K562 (cell line): ENCODE measurements around the gene SMCHD1. TPM values are rescaled to one million over a fixed set of nuclear protein-coding genes. Genes with fewer than 3 reads are reported as not detected.

ENCODE experiments used
- ATAC-seq: fragments of 200-7000 bp; cut with Tn5 transposase; 3 replicates; pipeline ENCODE4 v1.9.1; 2020; ENCODE audit warnings: moderate library complexity
- BruUV-seq: library from RNA; stranded (reverse); fragments of 400-500 nt; replicated peaks from 2 replicates; lab custom pipeline; 2021; lab: Mats Ljungman, UMichigan
- CTCF ChIA-PET: fragments of 300-600 bp; formaldehyde crosslinking; extraction: SDS; loops from one replicate; lab custom pipeline; 2021; ENCODE audit warnings: low intra/inter-chr PET ratio; lab: Yijun Ruan, JAX
- POLR2A ChIA-PET: fragments of 300-600, 350-650 bp; sonication (Branson Sonifier 250); formaldehyde crosslinking; extraction: SDS; loops from one replicate; lab custom pipeline; 2021; ENCODE audit warnings: antibody characterized with exemption, inconsistent platforms; lab: Yijun Ruan, JAX
- DNase-seq, 4 experiments: peaks; one replicate each; pipeline versions ENCODE4 v3.0.0 to v3.0.0-alpha.2; 2011 to 2018; ENCODE audit warnings: low spot score in 3 of 4, mixed read lengths in 3 of 4; ENCODE audit errors: extremely low read depth in 1 of 4
- FAIRE-seq: peaks from 2 replicates; lab custom pipeline; 2011; peaks lifted over from hg19 to GRCh38; lab: Jason Lieb, UNC
- H2AFZ ChIP-seq: 2 replicates; pipeline ENCODE4 v1.6.0; 2011; ENCODE audit warnings: low read depth, low read length, control low read depth, inconsistent platforms
- H3K27ac ChIP-seq: fragments of 200-600 bp; 3 replicates; pipeline ENCODE4 v1.8.0; 2011; ENCODE audit warnings: low read depth, mild to moderate bottlenecking, control low read depth, inconsistent platforms, low read length, moderate library complexity, mixed read lengths; ENCODE audit errors: extremely low read depth
- H3K27me3 ChIP-seq, 2 experiments: fragments of 300-600 bp in 1 of 2; 2 replicates in 1 of 2; 3 replicates in 1 of 2; pipeline versions ENCODE4 v1.6.0 to v1.8.0; 2011; ENCODE audit warnings: inconsistent platforms in 2 of 2, low read length in 2 of 2, mild to moderate bottlenecking in 1 of 2, mixed read lengths in 1 of 2, moderate library complexity in 1 of 2; ENCODE audit not compliant: control insufficient read depth in 2 of 2, insufficient read depth in 2 of 2
- H3K36me3 ChIP-seq: fragments of 300-600 bp; 3 replicates; pipeline ENCODE4 v1.8.0; 2011; ENCODE audit warnings: mild to moderate bottlenecking, low read length, inconsistent platforms; ENCODE audit not compliant: control insufficient read depth, insufficient read depth
- H3K4me1 ChIP-seq, 2 experiments: fragments of 200-600 bp in 1 of 2; replicated peaks in 1 of 2; 2 replicates in 1 of 2; 3 replicates in 1 of 2; pipeline versions ENCODE4 v1.5.1 to v1.8.0; 2011; ENCODE audit warnings: inconsistent platforms in 2 of 2, low read length in 2 of 2, mild to moderate bottlenecking in 1 of 2, mixed read lengths in 1 of 2, moderate library complexity in 1 of 2; ENCODE audit not compliant: control insufficient read depth in 2 of 2, insufficient read depth in 2 of 2
- H3K4me2 ChIP-seq: 2 replicates; pipeline ENCODE4 v1.6.1; 2011; ENCODE audit warnings: low read length, control low read depth, inconsistent platforms, mixed read lengths; ENCODE audit not compliant: insufficient read depth
- H3K4me3 ChIP-seq: fragments of 200-600 bp; sonication (generic), shearing (Covaris generic); 2 replicates; pipeline ENCODE4 v1.5.1; 2016; ENCODE audit warnings: control low read depth, inconsistent platforms
- H3K79me2 ChIP-seq: fragments of 200-600 bp; 3 replicates; pipeline ENCODE4 v1.8.0; 2011; ENCODE audit warnings: low read length, inconsistent platforms; ENCODE audit not compliant: control insufficient read depth, insufficient read depth
- H3K9ac ChIP-seq, 2 experiments: 2 replicates each; pipeline versions ENCODE4 v1.6.0 to v1.6.1; 2011; ENCODE audit warnings: low read depth in 2 of 2, low read length in 2 of 2, control low read depth in 1 of 2, inconsistent platforms in 1 of 2, mild to moderate bottlenecking in 1 of 2, mixed read lengths in 1 of 2; ENCODE audit not compliant: insufficient read depth in 1 of 2
- H3K9me1 ChIP-seq: one replicate; pipeline ENCODE4 v1.6.0; 2011; ENCODE audit warnings: inconsistent platforms, mild to moderate bottlenecking, low read length, moderate library complexity; ENCODE audit not compliant: control insufficient read depth, insufficient read depth
- H3K9me3 ChIP-seq: replicated peaks from 2 replicates; pipeline ENCODE4 v1.5.1; 2011; ENCODE audit warnings: low read depth, low read length, inconsistent platforms; ENCODE audit not compliant: control insufficient read depth, insufficient read depth
- H4K20me1 ChIP-seq: replicated peaks from 2 replicates; pipeline ENCODE4 v1.6.1; 2011; ENCODE audit warnings: low read length, inconsistent platforms, mixed read lengths; ENCODE audit not compliant: control insufficient read depth, insufficient read depth
- RAD21 ChIP-seq, 2 experiments: fragments of 250-450 bp in 1 of 2; fragments of 450-650 bp in 1 of 2; sonication (Bioruptor Pico) in 1 of 2; formaldehyde crosslinking in 1 of 2; IDR thresholded peaks in 1 of 2; conservative IDR thresholded peaks in 1 of 2; 2 replicates each; pipeline versions ENCODE4 v1.4.0 to v1.8.0; 2020 to 2022; ENCODE audit warnings: mild to moderate bottlenecking in 2 of 2, moderate library complexity in 1 of 2
- WGBS: fragments of 100-300 bp; shearing (Covaris generic); methylation state at CpG from one replicate; pipeline ENCODE4 v1.1.6; 2016; ENCODE audit warnings: low coverage, mixed read lengths; ENCODE audit not compliant: insufficient coverage; ENCODE audit errors: missing lambda C conversion rate; 5-methylcytosine and 5-hydroxymethylcytosine counted together
- in situ Hi-C: fragments of 300-500 bp; cut with MboI; formaldehyde crosslinking; loops from 4 replicates; pipeline ENCODE4 v1.15.0; 2018; ENCODE audit warnings: inconsistent platforms, mixed read lengths
- intact Hi-C: fragments of 100-400 bp; cut with micrococcal nuclease; formaldehyde crosslinking; loops from 2 replicates; pipeline ENCODE4 v1.14.2; 2022
- polyA plus RNA-seq, 8 experiments: library from polyadenylated mRNA; depleted of rRNA in 4 of 8; stranded (reverse) in 5 of 8; unstranded in 3 of 8; fragments of >200 nt; fragmentation: Nextera tagmentation in 2 of 8; fragmentation: Illumina TruSeq in 1 of 8; extraction: Ambion mirVana in 2 of 8; extraction: Trizol in 1 of 8; gene quantifications; 2 replicates each; pipeline versions ENCODE4 v1.2.1 to v1.2.3, GENCODE V29; 2011 to 2014; ENCODE audit warnings: inconsistent platforms in 1 of 8, missing spikeins in 1 of 8
- total RNA-seq, 7 experiments: library from RNA; depleted of rRNA in 6 of 7; stranded (reverse); fragments of >200 nt in 6 of 7; fragmentation: Illumina TruSeq in 2 of 7; extraction: Trizol in 2 of 7; gene quantifications; 2 replicates each; pipeline versions ENCODE4 v1.2.1 to v1.2.3, GENCODE V29; 2011 to 2021; ENCODE audit warnings: low replicate concordance in 1 of 7
- TF ChIP-seq, protein P1 (sequence below): IDR thresholded peaks from 2 replicates; pipeline ENCODE4 v1.6.1; 2016; ENCODE audit warnings: missing genetic modification characterization, missing compliant biosample characterization
- TF ChIP-seq, protein P2 (sequence below), 3 experiments: IDR thresholded peaks in 2 of 3; conservative IDR thresholded peaks in 1 of 3; 2 replicates each; pipeline ENCODE4 v1.5.1; 2011 to 2012; ENCODE audit warnings: low read length in 3 of 3, mild to moderate bottlenecking in 3 of 3, control low read depth in 2 of 3, improper control_type of control experiment in 1 of 3, inconsistent platforms in 1 of 3, low read depth in 1 of 3, mixed read lengths in 1 of 3, moderate library complexity in 1 of 3; ENCODE audit not compliant: insufficient read depth in 2 of 3

The SMCHD1 gene
- total and polyA plus RNA-seq, 9 of the 15 experiments (the other 6 are each of a cell fraction or from before 2014, with no cell fraction given), result 6.3 to 144 (median 72.7) TPM

DNA sequence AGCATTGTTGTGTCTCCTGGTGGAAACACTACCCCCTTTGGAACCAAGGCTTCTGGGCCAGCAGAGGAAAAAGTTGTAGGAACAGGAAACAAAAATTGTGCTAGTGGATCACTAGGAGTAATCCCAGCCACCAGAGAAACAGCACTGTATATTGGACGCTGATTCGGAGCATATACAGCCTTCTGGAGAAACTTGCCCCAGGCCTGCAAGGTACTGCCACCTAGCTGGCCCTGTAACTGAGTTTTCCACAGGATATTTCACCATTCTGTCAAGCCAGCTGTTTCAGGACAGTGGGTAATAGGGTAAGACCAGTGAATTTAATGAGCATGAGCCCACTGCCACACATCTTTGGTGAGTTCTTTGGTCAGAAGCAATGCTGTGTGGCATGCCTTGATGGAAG lies 166.2 kb downstream of the SMCHD1 start:
- FAIRE-seq, result no peak
- Histone ChIP-seq H3K9me1 (no peaks in the 10 kb centered on the region), H3K9ac (no peak overlapping the region; a peak in 1 of 4 replicates), H3K4me1 (peaks cover 4 to 5% of the 10 kb centered on the region in 2 experiments; a peak in 1 of 5 replicates), H3K4me3 (no peak overlapping the region), H3K79me2 (no peaks in the 10 kb centered on the region), H3K36me3 (no peaks in the 10 kb centered on the region), H3K27me3 (no peaks in the 10 kb centered on the region), H4K20me1 (no peaks in the 10 kb centered on the region), H3K27ac (no peak overlapping the region), H3K9me3 (no peaks in the 10 kb centered on the region), H3K4me2 (no peak overlapping the region; the same call in 1 of the 2 replicates), H2AFZ (peak overlapping the region; percentile 72)
- in situ Hi-C loops (no loop called here), intact Hi-C loops (no loop called here)
- no peak for DNase-seq
- 23% methylated on average over 2 of the region's 2 CpGs for WGBS
- POLR2A ChIA-PET, result interaction anchor here (0.7 kb wide), 1 partner anchor 16 kb away, joined by 4 read pairs; no protein-coding TSS in a partner anchor
- peak; percentile 73 for ATAC-seq
- CTCF ChIA-PET, result no interaction called here
- no TSS peak for BruUV-seq
- TF ChIP-seq, protein P1, sequence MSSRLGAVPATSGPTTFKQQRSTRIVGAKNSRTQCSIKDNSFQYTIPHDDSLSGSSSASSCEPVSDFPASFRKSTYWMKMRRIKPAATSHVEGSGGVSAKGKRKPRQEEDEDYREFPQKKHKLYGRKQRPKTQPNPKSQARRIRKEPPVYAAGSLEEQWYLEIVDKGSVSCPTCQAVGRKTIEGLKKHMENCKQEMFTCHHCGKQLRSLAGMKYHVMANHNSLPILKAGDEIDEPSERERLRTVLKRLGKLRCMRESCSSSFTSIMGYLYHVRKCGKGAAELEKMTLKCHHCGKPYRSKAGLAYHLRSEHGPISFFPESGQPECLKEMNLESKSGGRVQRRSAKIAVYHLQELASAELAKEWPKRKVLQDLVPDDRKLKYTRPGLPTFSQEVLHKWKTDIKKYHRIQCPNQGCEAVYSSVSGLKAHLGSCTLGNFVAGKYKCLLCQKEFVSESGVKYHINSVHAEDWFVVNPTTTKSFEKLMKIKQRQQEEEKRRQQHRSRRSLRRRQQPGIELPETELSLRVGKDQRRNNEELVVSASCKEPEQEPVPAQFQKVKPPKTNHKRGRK (tag), result no peak
- TF ChIP-seq RAD21 (CRISPR knock-in tag; conservative IDR thresholded peaks at IDR 0.05 in 1 of 2, IDR thresholded peaks at IDR 0.05 in 1 of 2), result peak in 1 of 2 experiments; percentile 21; a peak in 1 of 4 replicates
- TF ChIP-seq, protein P2, sequence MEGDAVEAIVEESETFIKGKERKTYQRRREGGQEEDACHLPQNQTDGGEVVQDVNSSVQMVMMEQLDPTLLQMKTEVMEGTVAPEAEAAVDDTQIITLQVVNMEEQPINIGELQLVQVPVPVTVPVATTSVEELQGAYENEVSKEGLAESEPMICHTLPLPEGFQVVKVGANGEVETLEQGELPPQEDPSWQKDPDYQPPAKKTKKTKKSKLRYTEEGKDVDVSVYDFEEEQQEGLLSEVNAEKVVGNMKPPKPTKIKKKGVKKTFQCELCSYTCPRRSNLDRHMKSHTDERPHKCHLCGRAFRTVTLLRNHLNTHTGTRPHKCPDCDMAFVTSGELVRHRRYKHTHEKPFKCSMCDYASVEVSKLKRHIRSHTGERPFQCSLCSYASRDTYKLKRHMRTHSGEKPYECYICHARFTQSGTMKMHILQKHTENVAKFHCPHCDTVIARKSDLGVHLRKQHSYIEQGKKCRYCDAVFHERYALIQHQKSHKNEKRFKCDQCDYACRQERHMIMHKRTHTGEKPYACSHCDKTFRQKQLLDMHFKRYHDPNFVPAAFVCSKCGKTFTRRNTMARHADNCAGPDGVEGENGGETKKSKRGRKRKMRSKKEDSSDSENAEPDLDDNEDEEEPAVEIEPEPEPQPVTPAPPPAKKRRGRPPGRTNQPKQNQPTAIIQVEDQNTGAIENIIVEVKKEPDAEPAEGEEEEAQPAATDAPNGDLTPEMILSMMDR (IDR thresholded peaks at IDR 0.05 in 2 of 3, conservative IDR thresholded peaks at IDR 0.05 in 1 of 3; ENCODE audit: insufficient read depth in 2 of 3, low read depth in 1 of 3, low read length in 3 of 3), result 0 out of 6 replicates have a peak, but pooled peaks of 2 of the 3 experiments have one; percentile 5 to 19
